ENCODE results near the gene GMIP.

GRCh38 chr19:19657397-19657783, 13.9 kb upstream of the GMIP start:
- TF ChIP-seq CTCF (conservative IDR thresholded peaks at IDR 0.05; ENCODE audit: low read depth in 2 of 2), result no peak
- no peak for TF ChIP-seq POLR2AphosphoS5 (IDR thresholded peaks at IDR 0.05; ENCODE audit: low read depth)
- no peak for TF ChIP-seq EZH2 (IDR thresholded peaks at IDR 0.05; ENCODE audit: low read depth, unreplicated experiment)
- TF ChIP-seq REST (IDR thresholded peaks at IDR 0.05; ENCODE audit: unreplicated experiment), result no peak
- TF ChIP-seq ZNF114 (CRISPR knock-in tag; IDR thresholded peaks at IDR 0.05), result no peak
- TF ChIP-seq STAT1 (IDR thresholded peaks at IDR 0.05; ENCODE audit: unreplicated experiment), result no peak
- no peak for TF ChIP-seq JUNB (IDR thresholded peaks at IDR 0.05; ENCODE audit: unreplicated experiment)
- TF ChIP-seq EZH2phosphoT487 (IDR thresholded peaks at IDR 0.05; ENCODE audit: unreplicated experiment), result no peak

Data from GM23338 (cell line).